Lung (tissue), 12 donors: ENCODE measurements around the gene PPP2R5E. TPM values are rescaled to one million over a fixed set of nuclear protein-coding genes. Genes with fewer than 3 reads are reported as not detected.
A peak's percentile ranks its signal among the peaks of the same experiment; 100 is the strongest.

ENCODE experiments used
- ATAC-seq: fragments of 200-7000 bp; cut with Tn5 transposase; one replicate; pipeline ENCODE4 v1.9.1; 2020; ENCODE audit warnings: moderate number of reproducible peaks; ENCODE audit not compliant: insufficient read depth, low FRiP score
- DNase-seq, 3 donors: peaks; one replicate each; pipeline ENCODE4 v3.0.0-alpha.2; 2013 to 2017
- H3K27ac ChIP-seq, 2 donors: one replicate each; pipeline ENCODE4 v1.5.1; 2013; ENCODE audit warnings: mild to moderate bottlenecking in 2 of 2, moderate library complexity in 2 of 2, control low read depth in 1 of 2, inconsistent platforms in 1 of 2, low read depth in 1 of 2, low read length in 1 of 2
- H3K27me3 ChIP-seq, 3 donors: one replicate each; pipeline ENCODE4 v1.5.1; 2013; ENCODE audit warnings: low read length in 2 of 3; ENCODE audit not compliant: control insufficient read depth in 3 of 3, insufficient read depth in 3 of 3
- H3K36me3 ChIP-seq, 4 donors: one replicate each; pipeline ENCODE4 v1.5.1; 2013; ENCODE audit warnings: low read length in 4 of 4, mild to moderate bottlenecking in 1 of 4, moderate library complexity in 1 of 4; ENCODE audit not compliant: control insufficient read depth in 4 of 4, insufficient read depth in 4 of 4
- H3K4me1 ChIP-seq, 5 donors: one replicate each; pipeline ENCODE4 v1.5.1; 2013; ENCODE audit warnings: low read length in 5 of 5, mild to moderate bottlenecking in 2 of 5, moderate library complexity in 1 of 5; ENCODE audit not compliant: control insufficient read depth in 5 of 5, insufficient read depth in 5 of 5
- H3K4me3 ChIP-seq: one replicate; pipeline ENCODE4 v1.5.1; 2013; ENCODE audit warnings: mild to moderate bottlenecking, control low read depth, moderate library complexity
- H3K9ac ChIP-seq, 2 donors: one replicate each; pipeline ENCODE4 v1.5.1; 2013; ENCODE audit warnings: low read length in 2 of 2, control low read depth in 1 of 2; ENCODE audit not compliant: insufficient read depth in 1 of 2
- H3K9me3 ChIP-seq, 4 donors: one replicate each; pipeline ENCODE4 v1.5.1; 2013; ENCODE audit warnings: low read length in 3 of 4, mild to moderate bottlenecking in 1 of 4, moderate library complexity in 1 of 4; ENCODE audit not compliant: control insufficient read depth in 4 of 4, insufficient read depth in 3 of 4
- WGBS, 2 donors: extraction: QIAGEN DNeasy Blood & Tissue Kit; methylation state at CpG; one replicate each; pipeline ENCODE4 v1.1.7; 2013; 5-methylcytosine and 5-hydroxymethylcytosine counted together
- polyA plus RNA-seq, 2 donors: library from polyadenylated mRNA; stranded (reverse); fragments of 200-250 nt; gene quantifications; one replicate each; pipeline ENCODE4 v1.2.1, GENCODE V29; 2013
- total RNA-seq, 2 donors: library from RNA; depleted of rRNA in 1 of 2; stranded (reverse); fragments of >200 nt in 1 of 2; gene quantifications; one replicate each; pipeline ENCODE4 v1.2.1, GENCODE V29; 2014 to 2021
- TF ChIP-seq, protein P1 (sequence below): IDR thresholded peaks from 2 replicates; pipeline ENCODE4 v1.5.1; 2012; ENCODE audit warnings: mild to moderate bottlenecking; ENCODE audit errors: control extremely low read depth, extremely low read depth
- donor health status: control.
- donor health status: control.
- donor health status: Bipolar disorder and iron deficiency.
- donor health status: healthy.
- donor health status: DM: yes; HTN: yes; CAD: no.

Gene PPP2R5E
- total and polyA plus RNA-seq, 4 donors: 9.0 to 42.5 (median 25.7) TPM

DNA sequence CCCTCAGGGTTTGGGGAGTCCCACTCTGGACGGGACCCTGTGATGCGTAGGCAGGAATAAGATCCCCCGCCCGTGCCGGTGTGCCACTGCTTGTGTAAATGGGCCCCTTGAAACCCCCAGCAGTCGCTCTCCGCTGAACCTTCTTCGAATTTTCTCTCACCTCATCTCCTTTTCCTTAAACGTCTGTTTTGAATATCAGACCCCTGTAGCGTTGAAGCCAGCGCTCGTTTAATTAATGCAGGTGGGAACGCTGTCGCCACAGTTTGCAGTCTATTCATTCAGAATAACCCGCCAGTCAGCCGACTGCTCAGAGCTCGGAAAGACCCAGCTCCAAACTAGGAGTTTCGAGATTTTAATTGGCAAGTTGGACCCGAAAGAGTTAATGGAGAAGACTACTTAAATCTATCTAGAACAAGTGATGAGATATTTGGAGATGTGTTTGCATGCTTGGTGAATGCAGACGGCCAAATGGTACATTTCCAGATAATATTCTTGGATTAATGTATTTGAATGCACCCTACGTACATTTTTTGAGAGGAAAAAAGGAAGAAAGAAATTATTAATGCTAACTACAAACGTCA is 739 bp upstream of the PPP2R5E start:
- DNase-seq (peak in 2 of 3 donors; percentile 29 to 31), ATAC-seq (no peak)
- H3K4me1 ChIP-seq: peaks cover 0 to 8% (median 3%) of the 10 kb centered on the region in 5 donors
- no peaks in the 10 kb centered on the region for H3K27me3 ChIP-seq
- peak overlapping the region; percentile 61 to 83 for H3K9ac ChIP-seq
- peak overlapping the region; percentile 94 for H3K4me3 ChIP-seq
- no peaks in the 10 kb centered on the region for H3K9me3 ChIP-seq
- H3K27ac ChIP-seq: peak overlapping the region; percentile 67 to 97
- peaks cover 0 to 5% (median 2%) of the 10 kb centered on the region in 4 donors for H3K36me3 ChIP-seq
- TF ChIP-seq, protein P1, sequence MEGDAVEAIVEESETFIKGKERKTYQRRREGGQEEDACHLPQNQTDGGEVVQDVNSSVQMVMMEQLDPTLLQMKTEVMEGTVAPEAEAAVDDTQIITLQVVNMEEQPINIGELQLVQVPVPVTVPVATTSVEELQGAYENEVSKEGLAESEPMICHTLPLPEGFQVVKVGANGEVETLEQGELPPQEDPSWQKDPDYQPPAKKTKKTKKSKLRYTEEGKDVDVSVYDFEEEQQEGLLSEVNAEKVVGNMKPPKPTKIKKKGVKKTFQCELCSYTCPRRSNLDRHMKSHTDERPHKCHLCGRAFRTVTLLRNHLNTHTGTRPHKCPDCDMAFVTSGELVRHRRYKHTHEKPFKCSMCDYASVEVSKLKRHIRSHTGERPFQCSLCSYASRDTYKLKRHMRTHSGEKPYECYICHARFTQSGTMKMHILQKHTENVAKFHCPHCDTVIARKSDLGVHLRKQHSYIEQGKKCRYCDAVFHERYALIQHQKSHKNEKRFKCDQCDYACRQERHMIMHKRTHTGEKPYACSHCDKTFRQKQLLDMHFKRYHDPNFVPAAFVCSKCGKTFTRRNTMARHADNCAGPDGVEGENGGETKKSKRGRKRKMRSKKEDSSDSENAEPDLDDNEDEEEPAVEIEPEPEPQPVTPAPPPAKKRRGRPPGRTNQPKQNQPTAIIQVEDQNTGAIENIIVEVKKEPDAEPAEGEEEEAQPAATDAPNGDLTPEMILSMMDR: no peak
- WGBS, 2 donors: 0 to 1% methylated on average over 22 of the region's 22 CpGs

DNA sequence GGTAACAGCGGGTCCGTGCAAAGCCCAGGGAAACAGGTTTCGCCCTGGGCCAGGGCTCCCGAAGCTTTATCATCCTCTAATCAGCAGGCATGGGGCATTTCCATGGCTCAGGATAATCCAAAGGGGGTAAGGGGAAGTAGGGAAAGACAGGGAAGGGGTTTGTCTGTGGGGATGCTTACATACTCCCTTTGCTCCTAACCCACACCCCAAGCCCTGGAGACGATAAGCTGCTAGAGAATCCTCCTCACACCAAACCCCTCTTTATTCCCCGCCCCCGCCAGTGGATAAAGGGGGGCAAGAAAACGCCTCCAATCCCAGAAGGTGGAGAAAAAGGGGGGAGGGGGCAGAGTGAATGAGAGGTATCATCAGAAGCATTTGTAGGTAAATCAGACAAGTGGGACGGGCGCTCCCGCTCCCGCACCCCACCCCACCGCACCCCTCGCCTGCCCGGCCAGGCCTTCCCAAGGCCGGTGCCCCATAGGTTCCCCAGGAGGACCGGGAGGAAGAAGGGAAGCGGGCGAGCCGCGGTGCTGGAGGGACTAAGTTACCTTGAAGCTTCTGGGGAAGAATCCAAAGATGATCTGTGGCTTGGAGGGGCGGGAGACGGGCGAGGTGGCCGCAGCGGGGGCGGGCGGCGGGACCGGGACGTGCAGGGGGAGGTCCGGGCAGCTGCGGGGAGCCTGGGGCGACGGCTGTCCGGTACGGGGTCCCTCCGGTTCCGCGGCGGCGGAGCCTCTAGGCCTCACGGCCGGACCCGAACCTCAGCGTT is 762 bp downstream of the PPP2R5E start:
- ATAC-seq: peak; percentile 23
- H3K4me3 ChIP-seq: peak overlapping the region; percentile 89
- peak overlapping the region; percentile 73 to 76 for H3K9ac ChIP-seq
- peaks cover 0 to 8% (median 3%) of the 10 kb centered on the region in 5 donors for H3K4me1 ChIP-seq
- H3K36me3 ChIP-seq: peaks cover 2 to 12% (median 5%) of the 10 kb centered on the region in 4 donors
- no peaks in the 10 kb centered on the region for H3K9me3 ChIP-seq
- TF ChIP-seq, protein P1: no peak
- peak; percentile 18 to 33 (median 29) for DNase-seq
- peak overlapping the region; percentile 78 to 92 for H3K27ac ChIP-seq
- no peaks in the 10 kb centered on the region for H3K27me3 ChIP-seq
- whole genome bisulfite sequencing, 2 donors: 0 to 1% methylated on average over 35 to 46 of the region's 46 CpGs

- Histone ChIP-seq H3K27ac (no peak overlapping the region), H3K9ac (no peak overlapping the region), H3K36me3 (peaks cover 4 to 23% (median 10%) of the 10 kb centered on the region in 4 donors), H3K4me1 (peaks cover 0 to 3% (median 0%) of the 10 kb centered on the region in 5 donors), H3K4me3 (no peak overlapping the region), H3K27me3 (no peaks in the 10 kb centered on the region), H3K9me3 (no peaks in the 10 kb centered on the region)
- TF ChIP-seq, protein P1: no peak
- no peak for ATAC-seq
- DNase-seq: no peak
These were observed 7.3 kb downstream of the PPP2R5E start for GRCh38 chr14:63535918-63536317.
